HCT116 (cell line): ENCODE measurements around the gene DDR1. TPM values are rescaled to one million over a fixed set of nuclear protein-coding genes. Genes with fewer than 3 reads are reported as not detected.

Experiments
- ATAC-seq: fragments of 200-7000 bp; cut with Tn5 transposase; 2 replicates; pipeline ENCODE4 v1.9.1; 2020; ENCODE audit warnings: mild to moderate bottlenecking, moderate library complexity
- BruUV-seq: library from RNA; stranded (reverse); fragments of 400-500 nt; replicated peaks from 2 replicates; lab custom pipeline; 2021; lab: Mats Ljungman, UMichigan
- CTCF ChIA-PET: fragments of 300-600 bp; sonication (Branson Sonifier 250); formaldehyde crosslinking; loops from one replicate; lab custom pipeline; 2021; ENCODE audit warnings: antibody characterized with exemption; lab: Charles Lee
- POLR2A ChIA-PET: fragments of 300-600, 350-600 bp; sonication (Branson Sonifier 250); formaldehyde crosslinking; loops from one replicate; lab custom pipeline; 2021; ENCODE audit warnings: antibody characterized with exemption; lab: Charles Lee
- RAD21 ChIA-PET, 2 experiments: fragments of 300-600 bp; sonication (Branson Sonifier 250); formaldehyde crosslinking; loops; one replicate each; lab custom pipeline; 2023; ENCODE audit warnings: low total read pairs in 2 of 2; ENCODE audit not compliant: uncharacterized antibody in 2 of 2, unreplicated experiment in 2 of 2, low non-redundant PET in 1 of 2; lab: Charles Lee
- DNase-seq: peaks from one replicate; pipeline ENCODE4 v3.0.0-alpha.2; 2010; ENCODE audit warnings: low read depth, low spot score
- H2AFZ ChIP-seq: fragments of 200-600 bp; shearing (Covaris generic), sonication (generic); 2 replicates; pipeline ENCODE4 v1.6.1; 2017; ENCODE audit warnings: low read depth, mixed run types, mixed read lengths, antibody characterized with exemption, low read length; ENCODE audit not compliant: poor library complexity, severe bottlenecking
- H3K27ac ChIP-seq: 2 replicates; pipeline ENCODE4 v1.5.1; 2012; ENCODE audit warnings: low read depth, low read length
- H3K27me3 ChIP-seq: fragments of 200-600 bp; sonication (generic); 2 replicates; pipeline ENCODE4 v1.6.1; 2016; ENCODE audit warnings: mixed run types, low read length, mixed read lengths; ENCODE audit not compliant: insufficient read depth
- H3K36me3 ChIP-seq, 2 experiments: fragments of 200-500 bp in 1 of 2; fragments of 200-600 bp in 1 of 2; sonication (Bioruptor generic) in 1 of 2; sonication (generic) in 1 of 2; 2 replicates each; pipeline versions ENCODE4 v1.5.1 to v1.6.1; 2014 to 2016; ENCODE audit warnings: low read length in 2 of 2, inconsistent platforms in 1 of 2, mixed read lengths in 1 of 2, mixed run types in 1 of 2; ENCODE audit not compliant: insufficient read depth in 2 of 2, control insufficient read depth in 1 of 2
- H3K4me1 ChIP-seq, 2 experiments: fragments of 200-600 bp in 1 of 2; sonication (generic) in 1 of 2; 2 replicates each; pipeline versions ENCODE4 v1.5.1 to v1.6.1; 2012 to 2017; ENCODE audit warnings: low read length in 2 of 2, inconsistent platforms in 1 of 2, mild to moderate bottlenecking in 1 of 2, mixed read lengths in 1 of 2, mixed run types in 1 of 2, moderate library complexity in 1 of 2; ENCODE audit not compliant: insufficient read depth in 2 of 2, control insufficient read depth in 1 of 2
- H3K4me2 ChIP-seq: fragments of 200-600 bp; sonication (generic); 2 replicates; pipeline ENCODE4 v1.6.1; 2017; ENCODE audit warnings: mixed run types, low read length, mixed read lengths
- H3K4me3 ChIP-seq, 2 experiments: fragments of 200-600 bp in 1 of 2; sonication (generic) in 1 of 2; replicated peaks in 1 of 2; 2 replicates each; pipeline ENCODE4 v1.5.1; 2011 to 2016; ENCODE audit warnings: low read length in 2 of 2, control low read depth in 1 of 2, low read depth in 1 of 2, mild to moderate bottlenecking in 1 of 2, mixed read lengths in 1 of 2, mixed run types in 1 of 2
- H3K79me2 ChIP-seq: fragments of 200-600 bp; sonication (generic); 2 replicates; pipeline ENCODE4 v1.6.1; 2017; ENCODE audit warnings: mild to moderate bottlenecking, mixed run types, low read length, moderate library complexity, mixed read lengths; ENCODE audit not compliant: insufficient read depth
- H3K9ac ChIP-seq: fragments of 200-600 bp; sonication (generic); 2 replicates; pipeline ENCODE4 v1.6.1; 2016; ENCODE audit warnings: low read length, mixed read lengths
- H3K9me2 ChIP-seq: fragments of 200-600 bp; sonication (generic), shearing (Covaris generic); 2 replicates; pipeline ENCODE4 v1.6.1; 2017; ENCODE audit warnings: mixed run types, mild to moderate bottlenecking, moderate library complexity; ENCODE audit not compliant: insufficient read depth
- H3K9me3 ChIP-seq, 2 experiments: fragments of 200-500 bp in 1 of 2; fragments of 200-600 bp in 1 of 2; sonication (Bioruptor generic) in 1 of 2; sonication (generic) in 1 of 2; 2 replicates each; pipeline ENCODE4 v1.6.1; 2014 to 2017; ENCODE audit warnings: low read length in 2 of 2, mixed read lengths in 2 of 2, inconsistent platforms in 1 of 2, low read depth in 1 of 2, mild to moderate bottlenecking in 1 of 2, mixed run types in 1 of 2, moderate library complexity in 1 of 2; ENCODE audit not compliant: control insufficient read depth in 1 of 2, insufficient read depth in 1 of 2
- H4K20me1 ChIP-seq: fragments of 200-600 bp; sonication (generic), shearing (Covaris generic); 2 replicates; pipeline ENCODE4 v1.6.1; 2017; ENCODE audit warnings: mixed run types, mild to moderate bottlenecking, moderate library complexity; ENCODE audit not compliant: insufficient read depth
- ATF3 ChIP-seq: IDR thresholded peaks from 2 replicates; pipeline ENCODE4 v1.6.1; 2012
- CEBPB ChIP-seq: IDR thresholded peaks from 2 replicates; pipeline ENCODE4 v1.6.1; 2012; ENCODE audit warnings: low read depth
- CTCF ChIP-seq, 3 experiments: fragments of 200-600 bp in 1 of 3; sonication (generic) in 1 of 3; IDR thresholded peaks in 2 of 3; conservative IDR thresholded peaks in 1 of 3; 2 replicates each; pipeline ENCODE4 v1.5.1; 2012 to 2017; ENCODE audit warnings: low read depth in 2 of 3, low read length in 2 of 3, antibody characterized with exemption in 1 of 3, borderline replicate concordance in 1 of 3, control low read depth in 1 of 3, mild to moderate bottlenecking in 1 of 3, mixed read lengths in 1 of 3, mixed run types in 1 of 3, moderate library complexity in 1 of 3; ENCODE audit not compliant: insufficient read depth in 1 of 3
- EGR1 ChIP-seq: IDR thresholded peaks from 2 replicates; pipeline ENCODE4 v1.6.1; 2012; ENCODE audit warnings: low read depth
- ELF1 ChIP-seq: IDR thresholded peaks from 2 replicates; pipeline ENCODE4 v1.6.1; 2012; ENCODE audit warnings: low read depth, borderline replicate concordance
- EZH2phosphoT487 ChIP-seq: fragments of 200-600 bp; IDR thresholded peaks from 2 replicates; pipeline ENCODE4 v1.6.1; 2018; ENCODE audit warnings: antibody characterized with exemption, borderline replicate concordance
- POLR2A ChIP-seq: IDR thresholded peaks from 2 replicates; pipeline ENCODE4 v1.7.0; 2011; ENCODE audit warnings: borderline replicate concordance; ENCODE audit not compliant: insufficient read depth, insufficient read length; ENCODE audit errors: extremely low read depth
- POLR2AphosphoS5 ChIP-seq: IDR thresholded peaks from 2 replicates; pipeline ENCODE4 v1.6.1; 2011; ENCODE audit warnings: mild to moderate bottlenecking, low read depth, low read length, moderate library complexity
- RAD21 ChIP-seq: IDR thresholded peaks from 2 replicates; pipeline ENCODE4 v1.6.1; 2012; ENCODE audit warnings: low read depth, mild to moderate bottlenecking
- SIN3A ChIP-seq: IDR thresholded peaks from 2 replicates; pipeline ENCODE4 v1.6.1; 2012; ENCODE audit warnings: low read depth
- SP1 ChIP-seq: IDR thresholded peaks from 2 replicates; pipeline ENCODE4 v1.6.1; 2012; ENCODE audit warnings: low read depth
- SRF ChIP-seq: IDR thresholded peaks from 2 replicates; pipeline ENCODE4 v1.6.1; 2012; ENCODE audit warnings: low read depth
- TCF7L2 ChIP-seq: IDR thresholded peaks from 2 replicates; pipeline ENCODE4 v1.7.0; 2011; ENCODE audit warnings: borderline replicate concordance, inconsistent platforms; ENCODE audit not compliant: insufficient read depth, insufficient read length; ENCODE audit errors: extremely low read depth
- YY1 ChIP-seq: IDR thresholded peaks from 2 replicates; pipeline ENCODE4 v1.6.1; 2011; ENCODE audit warnings: low read length, low read depth, moderate library complexity, mild to moderate bottlenecking; ENCODE audit not compliant: insufficient replicate concordance; ENCODE audit errors: extremely low read depth
- ZBTB33 ChIP-seq: IDR thresholded peaks from 2 replicates; pipeline ENCODE4 v1.6.1; 2011; ENCODE audit warnings: mild to moderate bottlenecking, low read length, moderate library complexity; ENCODE audit not compliant: insufficient replicate concordance; ENCODE audit errors: extremely low read depth
- ZFX ChIP-seq: fragments of 450-650 bp; IDR thresholded peaks from 2 replicates; pipeline ENCODE4 v1.6.1; 2017
- intact Hi-C: fragments of 100-400 bp; cut with micrococcal nuclease; formaldehyde crosslinking; loops from 2 replicates; pipeline ENCODE4 v1.10.0; 2022
- total RNA-seq: library from RNA; stranded (reverse); gene quantifications from one replicate; pipeline ENCODE4 v1.2.1, GENCODE V29; 2021; ENCODE audit not compliant: unreplicated experiment

Gene DDR1
- total RNA-seq, 1 experiment from 2014 or later: 211 TPM

- Histone ChIP-seq H3K9me2 (no peaks in the 10 kb centered on the region), H3K9me3 (no peaks in the 10 kb centered on the region), H3K36me3 (peaks cover 21 to 30% of the 10 kb centered on the region in 2 experiments), H3K27me3 (no peaks in the 10 kb centered on the region), H3K4me1 (peaks cover 39 to 57% of the 10 kb centered on the region in 2 experiments), H3K4me3 (peak overlapping the region; percentile 83 to 87), H3K4me2 (peak overlapping the region; percentile 99), H3K9ac (peak overlapping the region; percentile 92), H2AFZ (no peak overlapping the region), H4K20me1 (no peaks in the 10 kb centered on the region), H3K27ac (peak overlapping the region; percentile 99), H3K79me2 (peaks cover 81% of the 10 kb centered on the region)
- no peak for TF ChIP-seq EGR1
- TF ChIP-seq EZH2phosphoT487: no peak
- TF ChIP-seq SP1: no peak
- no peak for TF ChIP-seq RAD21
- TF ChIP-seq YY1: no peak
- no peak for TF ChIP-seq ATF3
- TF ChIP-seq SIN3A: no peak
- TF ChIP-seq ELF1: no peak
- ChIA-PET CTCF (no interaction called here), RAD21 (no interaction called here), POLR2A (no interaction called here)
- DNase-seq (no peak), ATAC-seq (no peak)
- BruUV-seq: no TSS peak
- intact Hi-C loops: no loop called here
Measured at GRCh38 chr6:30886897-30887255, 2.6 kb downstream of the DDR1 start.

- no peak for ATAC-seq
- H3K36me3 ChIP-seq: peaks cover 33 to 43% of the 10 kb centered on the region in 2 experiments
- peaks cover 31 to 45% of the 10 kb centered on the region in 2 experiments for H3K4me1 ChIP-seq
- H3K4me3 ChIP-seq: no peak overlapping the region
- RAD21 ChIA-PET: interaction anchor here in 1 of 2 experiments (0.7 kb wide), 1 partner anchor 183 kb away, joined by 3 read pairs; no protein-coding TSS in a partner anchor
- POLR2A ChIA-PET: no interaction called here
- H3K27ac ChIP-seq: no peak overlapping the region
- H3K27me3 ChIP-seq: no peaks in the 10 kb centered on the region
- TF ChIP-seq ZFX: no peak
- TF ChIP-seq POLR2AphosphoS5: no peak
- TF ChIP-seq CEBPB: no peak
- no peak for TF ChIP-seq TCF7L2
- TF ChIP-seq SRF: no peak
- no peak for TF ChIP-seq ZBTB33
- TF ChIP-seq YY1: no peak
- TF ChIP-seq POLR2A: no peak
- no peak for TF ChIP-seq CTCF (IDR thresholded peaks at IDR 0.05 in 2 of 3, conservative IDR thresholded peaks at IDR 0.05 in 1 of 3; ENCODE audit: borderline replicate concordance in 1 of 3, insufficient read depth in 1 of 3, low read depth in 2 of 3, low read length in 2 of 3)
- DNase-seq: no peak
- intact Hi-C loops: no loop called here
- no peak overlapping the region for H3K4me2 ChIP-seq
- 0 out of 2 replicates have a peak overlapping the region, but pooled peaks have one; percentile 0 for H3K9ac ChIP-seq
- no peaks in the 10 kb centered on the region for H3K9me2 ChIP-seq
- no peaks in the 10 kb centered on the region for H4K20me1 ChIP-seq
- BruUV-seq: no TSS peak
- H3K9me3 ChIP-seq: no peaks in the 10 kb centered on the region
- H2AFZ ChIP-seq: no peak overlapping the region
- CTCF ChIA-PET: no interaction called here
- peaks cover 78% of the 10 kb centered on the region for H3K79me2 ChIP-seq
Measured at GRCh38 chr6:30887901-30888815, 3.8 kb downstream of the DDR1 start.
